Dedifferentiated amniotic fluid mesenchymal stem cell (primary cell): ENCODE data around the gene NPIPB4.
A peak's percentile ranks its signal among the peaks of the same experiment; 100 is the strongest.
"Not testable (repeated sequence)": the region's sequence is repeated elsewhere in the genome, so short reads cannot be mapped to it uniquely, and the experiment has no call there.

Experiments
- DNase-seq: peaks from one replicate; pipeline ENCODE4 v3.0.0-alpha.2; 2016; ENCODE audit errors: extremely low spot score

Gene NPIPB4

GRCh38 chr16:21857656-21858055, at the start of gene NPIPB4:
TSS of gene NPIPB4 (minus strand) at chr16:21857756. CDS start at chr16:21857378, 378 bp downstream.
- DNase-seq: not testable (repeated sequence)

- DNase-seq: not testable (repeated sequence)
Observed at GRCh38 chr16:21898998-21899397, 41.4 kb upstream of the NPIPB4 start.

DNA sequence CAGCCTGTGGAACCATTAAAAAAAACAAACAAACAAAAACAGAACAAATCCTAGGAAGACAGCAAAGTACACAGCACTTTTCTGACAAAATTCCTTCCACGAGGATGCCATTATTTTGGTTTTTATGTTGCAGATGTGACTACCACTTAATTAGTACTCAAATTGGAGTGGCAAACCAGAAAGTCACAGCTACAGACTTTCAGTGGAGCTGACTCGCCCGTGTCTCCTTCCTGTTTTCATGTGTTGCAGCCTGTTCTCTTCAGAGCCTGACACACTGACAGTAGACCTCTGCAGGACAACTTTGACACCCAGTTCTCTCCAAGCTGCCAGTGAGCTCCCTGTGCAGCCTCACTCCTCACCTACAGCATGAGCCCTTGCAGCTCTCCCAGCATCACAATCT, 24.4 kb upstream of the NPIPB4 start:
- not testable (repeated sequence) for DNase-seq

DNA sequence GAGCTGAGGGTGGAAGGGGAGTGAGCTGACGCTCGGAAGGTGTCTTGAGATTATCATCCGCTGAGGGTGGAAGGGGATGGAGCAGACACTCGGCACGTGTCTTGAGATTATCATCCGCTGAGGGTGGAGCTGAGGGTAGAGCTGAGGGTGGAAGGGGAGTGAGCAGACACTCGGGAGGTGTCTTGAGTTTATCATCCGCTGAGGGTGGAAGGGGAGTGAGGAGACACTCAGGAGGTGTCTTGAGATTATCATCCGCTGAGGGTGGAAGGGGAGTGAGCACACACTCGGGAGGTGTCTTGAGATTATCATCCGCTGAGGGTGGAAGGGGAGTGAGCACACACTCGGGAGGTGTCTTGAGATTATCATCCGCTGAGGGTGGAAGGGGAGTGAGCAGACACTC, 20.4 kb downstream of the NPIPB4 start:
- DNase-seq: not testable (repeated sequence)

DNA sequence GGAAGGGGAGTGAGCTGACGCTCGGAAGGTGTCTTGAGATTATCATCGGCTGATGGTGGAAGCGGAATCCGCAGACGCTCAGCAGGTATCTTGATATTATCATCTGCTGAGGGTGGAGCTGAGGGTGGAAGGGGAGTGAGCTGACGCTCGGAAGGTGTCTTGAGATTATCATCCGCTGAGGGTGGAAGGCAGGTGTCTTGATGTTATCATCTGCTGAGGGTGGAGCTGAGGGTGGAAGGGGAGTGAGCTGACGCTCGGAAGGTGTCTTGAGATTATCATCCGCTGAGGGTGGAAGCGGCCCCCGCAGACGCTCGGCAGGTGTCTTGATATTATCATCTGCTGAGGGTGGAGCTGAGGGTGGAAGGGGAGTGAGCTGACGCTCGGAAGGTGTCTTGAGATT, 21.2 kb downstream of the NPIPB4 start:
- DNase-seq: not testable (repeated sequence)

- not testable (repeated sequence) for DNase-seq
Observed at GRCh38 chr16:21835747-21836146, 21.8 kb downstream of the NPIPB4 start.

DNA sequence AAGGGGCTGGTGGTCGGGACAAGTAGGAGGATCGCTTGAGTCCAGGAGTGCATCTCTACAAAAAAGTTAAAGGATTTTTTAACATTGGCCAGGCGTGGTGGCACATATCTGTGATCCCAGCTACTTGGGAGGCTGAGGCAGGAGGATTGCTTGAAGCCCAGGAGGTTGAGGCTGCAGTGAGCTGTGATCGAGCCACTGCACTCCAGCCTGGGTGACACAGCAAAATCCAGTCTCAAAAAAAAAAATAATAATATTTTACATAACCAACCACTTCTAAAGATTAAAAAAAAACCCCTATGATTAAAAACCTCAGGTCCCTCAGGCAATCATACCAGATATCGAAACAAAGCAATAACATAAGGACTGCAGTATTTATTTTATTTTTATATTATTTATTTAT, 23.3 kb downstream of the NPIPB4 start:
- DNase-seq: not testable (repeated sequence)

GRCh38 chr16:21829929-21830328, 27.6 kb downstream of the NPIPB4 start:
- DNase-seq: not testable (repeated sequence)

DNA sequence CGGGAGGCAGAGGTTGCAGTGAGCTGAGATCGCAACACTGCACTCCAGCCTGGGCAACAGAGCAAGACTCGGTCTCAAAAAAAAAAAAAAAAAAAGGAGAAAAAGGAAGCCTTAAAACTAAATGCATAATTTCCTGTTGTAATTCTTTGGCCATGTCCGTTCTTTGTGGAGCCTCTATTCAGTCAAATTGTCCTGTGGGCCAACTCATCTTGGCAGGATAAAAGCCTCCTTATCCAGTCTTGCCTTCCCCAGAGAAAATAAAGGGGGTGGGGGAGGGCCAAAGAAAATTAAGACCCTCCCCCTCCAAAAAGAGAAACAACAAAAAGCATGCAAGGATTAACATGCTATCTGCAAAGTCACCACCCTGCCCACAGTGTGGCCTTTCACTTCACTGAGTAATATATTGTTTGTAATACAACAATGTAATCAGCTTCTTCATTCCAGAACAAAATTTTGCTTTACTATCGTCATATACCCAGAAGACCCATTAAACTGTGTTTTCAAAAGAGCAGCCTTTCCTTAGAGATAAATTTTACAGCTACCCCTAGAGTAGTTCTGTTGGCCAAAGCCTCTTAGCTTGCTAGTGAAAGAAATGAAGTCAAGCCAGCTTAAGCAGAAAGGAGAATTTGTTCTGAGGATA, 31.4 kb downstream of the NPIPB4 start:
- not testable (repeated sequence) for DNase-seq

DNA sequence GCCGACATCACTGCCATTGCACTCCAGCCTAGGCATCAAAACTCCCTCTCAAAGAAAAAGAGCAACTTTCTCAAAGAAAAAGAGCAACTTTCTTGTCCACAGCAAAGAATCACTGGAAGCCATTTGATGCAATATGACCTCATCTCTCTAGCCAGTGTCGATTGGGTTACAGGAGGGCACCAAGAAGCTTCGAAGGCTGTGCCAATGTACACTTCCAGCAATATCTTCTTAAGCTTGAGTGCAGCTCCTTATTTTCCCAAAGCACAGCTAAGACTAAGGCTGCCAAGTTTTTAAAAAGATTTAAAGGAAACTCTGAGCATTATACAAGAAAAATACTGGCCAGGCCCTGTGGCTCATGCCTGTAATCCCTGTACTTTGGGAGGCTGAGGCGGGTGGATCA, 32.0 kb downstream of the NPIPB4 start:
- DNase-seq: not testable (repeated sequence)

- not testable (repeated sequence) for DNase-seq
Observed at GRCh38 chr16:21823258-21823657, 34.3 kb downstream of the NPIPB4 start.

DNA sequence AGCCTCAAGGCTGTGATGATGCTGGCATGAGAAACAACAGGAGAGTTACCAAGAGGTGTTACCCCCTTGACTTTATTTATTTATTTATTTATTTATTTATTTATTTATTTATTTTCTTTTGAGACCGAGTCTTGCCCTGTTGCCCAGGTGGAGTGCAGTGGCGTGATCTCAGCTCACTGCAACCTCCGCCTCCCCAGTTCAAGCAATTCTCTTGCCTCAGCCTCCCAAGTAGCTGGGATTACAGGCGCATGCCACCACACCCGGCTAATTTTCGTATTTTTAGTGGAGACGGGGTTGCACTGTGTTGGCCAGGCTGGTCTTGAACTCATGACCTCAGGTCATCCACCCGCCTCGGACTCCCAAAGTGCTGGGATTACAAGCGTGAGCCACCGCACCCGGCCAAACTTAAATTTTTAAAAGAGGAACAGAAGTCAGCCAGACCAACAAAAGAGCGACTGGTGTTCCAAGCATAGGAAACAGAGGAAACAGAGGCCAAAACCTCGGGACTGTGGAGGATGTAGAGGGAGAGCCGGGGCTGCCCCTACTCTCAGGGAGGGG, 36.6 kb downstream of the NPIPB4 start:
- not testable (repeated sequence) for DNase-seq

GRCh38 chr16:21820028-21820907, 37.3 kb downstream of the NPIPB4 start:
- peak; percentile 43 for DNase-seq

DNA sequence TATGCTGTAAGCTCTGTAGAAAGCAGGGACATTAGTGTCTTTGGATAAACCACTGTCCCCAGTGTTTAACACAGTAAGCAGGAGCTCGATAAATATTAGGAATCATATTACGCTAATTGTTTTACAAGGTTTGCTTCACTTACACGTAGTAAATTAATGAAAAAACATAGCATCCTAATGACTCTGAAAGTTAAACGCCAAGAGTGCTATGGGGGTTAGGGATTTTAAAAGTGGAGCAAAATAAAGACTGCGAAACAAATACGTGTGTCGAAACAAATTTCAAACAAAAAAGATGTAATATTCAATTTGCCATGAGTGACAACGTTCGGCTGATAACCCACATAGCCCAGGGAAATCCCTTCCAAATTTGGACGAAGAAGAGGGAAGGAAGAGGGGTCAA, 37.9 kb downstream of the NPIPB4 start:
- DNase-seq: not testable (repeated sequence)

DNA sequence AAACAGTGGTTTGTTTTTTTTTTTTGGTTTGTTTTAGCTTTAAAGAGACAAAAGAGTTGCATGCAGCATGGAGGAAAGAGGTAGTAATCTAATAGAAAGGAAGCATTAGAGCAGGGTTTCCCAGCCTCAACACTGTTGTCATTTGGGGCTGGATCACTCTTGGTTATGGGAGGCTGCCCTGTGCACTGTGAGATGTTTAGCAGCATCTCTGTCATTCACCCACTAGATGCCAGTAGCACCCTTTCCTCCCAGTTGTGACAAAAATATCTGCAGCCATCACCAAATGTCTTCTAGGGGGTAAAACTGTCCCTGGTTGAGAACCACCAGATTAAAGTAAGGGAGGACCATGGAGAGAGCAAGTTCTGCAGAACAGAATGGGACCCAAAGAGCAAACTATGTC, 40.5 kb downstream of the NPIPB4 start:
- not testable (repeated sequence) for DNase-seq

GRCh38 chr16:21815694-21816093, 41.9 kb downstream of the NPIPB4 start:
- not testable (repeated sequence) for DNase-seq

DNA sequence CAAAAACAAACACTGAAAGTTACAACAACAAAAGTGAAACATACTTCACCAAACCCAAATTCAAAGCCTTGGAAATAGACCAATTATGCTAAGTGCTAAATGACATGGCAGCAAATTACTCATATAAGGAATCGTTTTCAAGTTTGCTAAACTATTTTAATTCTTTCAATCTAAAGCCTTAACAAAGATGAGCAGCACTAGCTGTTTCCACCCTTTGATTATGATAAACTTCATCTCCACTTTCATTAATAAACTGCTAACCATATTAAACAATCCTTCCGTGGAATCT, 55.2 kb downstream of the NPIPB4 start:
- not testable (repeated sequence) for DNase-seq

DNA sequence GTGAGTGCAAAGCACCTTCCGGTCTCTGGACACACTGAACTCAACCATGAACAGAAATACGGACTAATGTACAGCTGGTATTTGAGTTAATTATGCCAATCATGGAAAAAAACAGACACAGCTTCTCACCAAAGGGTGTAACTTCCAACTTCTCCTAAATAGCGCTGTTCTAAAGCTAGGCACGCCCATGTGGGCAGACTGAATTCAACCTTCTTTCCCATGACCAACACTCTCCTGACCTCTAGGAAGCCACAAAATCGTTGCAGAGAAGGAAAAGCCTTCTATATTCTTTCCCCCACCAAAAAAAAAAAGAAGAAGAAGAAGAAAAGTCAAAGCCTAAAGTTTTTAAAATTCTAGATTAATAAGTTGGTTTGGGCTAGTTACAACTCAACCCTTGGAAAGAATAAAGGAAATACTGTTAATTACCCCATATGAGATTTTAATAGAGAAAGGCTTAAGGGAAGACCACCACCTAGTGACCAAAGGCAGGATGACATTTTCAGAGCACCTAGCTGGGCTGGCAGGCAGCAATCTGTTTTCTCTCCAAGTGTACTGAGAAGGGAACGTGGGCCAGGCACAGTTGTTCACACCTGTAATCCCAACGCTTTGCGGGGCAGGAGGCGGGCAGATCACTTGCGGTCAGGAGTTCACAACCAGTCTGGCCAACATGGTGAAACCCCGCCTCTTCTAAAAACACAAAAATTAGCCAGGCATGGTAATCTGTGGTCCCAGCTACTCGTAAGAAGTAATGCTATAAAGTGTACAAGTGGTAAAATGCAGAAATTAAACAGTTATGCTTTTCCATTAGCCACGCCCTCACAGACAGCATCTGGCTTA, 55.8 kb downstream of the NPIPB4 start:
- peak; percentile 18 for DNase-seq

DNA sequence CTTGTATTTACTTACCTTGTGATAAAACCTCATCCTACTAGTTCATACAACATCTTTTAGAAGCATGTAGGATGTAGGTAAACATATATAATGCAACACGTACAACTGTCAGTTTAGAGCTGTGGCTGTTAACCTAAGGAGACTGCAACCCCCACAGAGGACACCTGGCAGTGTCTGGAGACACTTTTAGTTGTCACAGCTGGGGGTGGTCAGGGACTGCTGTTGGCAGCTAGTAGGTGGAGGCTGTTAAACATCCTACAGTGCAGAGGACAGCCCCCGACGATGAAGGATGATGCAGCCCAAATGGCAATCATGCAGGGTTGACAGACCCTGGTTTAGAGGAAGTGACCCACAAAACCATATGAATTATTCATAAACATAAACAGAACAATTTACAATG, 59.0 kb downstream of the NPIPB4 start:
- not testable (repeated sequence) for DNase-seq

- not testable (repeated sequence) for DNase-seq
Observed at GRCh38 chr16:21793310-21793709, 64.2 kb downstream of the NPIPB4 start.

DNA sequence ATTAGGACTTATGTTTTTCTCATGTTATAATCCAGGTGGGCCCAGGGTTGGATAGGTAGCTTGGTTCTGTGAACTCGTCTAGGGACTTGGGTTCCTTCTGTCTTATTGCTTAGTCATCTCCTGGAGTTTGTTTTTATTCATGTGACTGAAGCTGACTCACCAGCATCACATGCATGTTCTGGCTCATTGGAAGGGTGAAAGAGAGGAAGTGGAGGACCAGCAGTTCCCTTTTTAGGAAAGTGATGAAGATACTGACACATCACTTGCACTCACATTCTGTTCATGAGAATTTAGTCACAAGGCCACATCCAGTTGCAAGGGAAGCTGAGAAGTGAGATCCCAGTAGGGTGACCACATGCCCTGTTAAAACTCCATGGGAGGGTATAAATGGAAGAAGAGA, 67.0 kb downstream of the NPIPB4 start:
- DNase-seq: not testable (repeated sequence)
